Hematopoietic multipotent progenitor cell (in vitro differentiated cells): ENCODE results near the gene SERPINA6. TPM values are rescaled to one million over a fixed set of nuclear protein-coding genes. Genes with fewer than 3 reads are reported as not detected.
A peak's percentile ranks its signal among the peaks of the same experiment; 100 is the strongest.
"Not testable (repeated sequence)": the region's sequence is repeated elsewhere in the genome, so short reads cannot be mapped to it uniquely, and the experiment has no call there.

ENCODE experiments used
- DNase-seq, 3 donors: peaks; one replicate each; pipeline ENCODE4 v3.0.0-alpha.2; 2011 to 2015; ENCODE audit warnings: low read depth in 2 of 3, low spot score in 2 of 3
- total RNA-seq: library from RNA; depleted of rRNA; stranded (reverse); fragments of >200 nt; gene quantifications from one replicate; pipeline ENCODE4 v1.2.3, GENCODE V29; 2012

Gene SERPINA6
- total RNA-seq, 1 donor: under 0.01 TPM

GRCh38 chr14:94355191-94355794 lies 32.2 kb upstream of the SERPINA6 start:
- peak in 2 of 3 donors; percentile 24 to 46 for DNase-seq

GRCh38 chr14:94354638-94355185 lies 31.6 kb upstream of the SERPINA6 start:
- DNase-seq: no peak

GRCh38 chr14:94354190-94354589 lies 31.1 kb upstream of the SERPINA6 start:
- DNase-seq: not testable (repeated sequence)

- DNase-seq: no peak
These were observed 26.1 kb upstream of the SERPINA6 start for GRCh38 chr14:94349276-94349675.

- no peak for DNase-seq
These were observed 25.7 kb upstream of the SERPINA6 start for GRCh38 chr14:94348836-94349235.

- DNase-seq: no peak
These were observed 23.7 kb upstream of the SERPINA6 start for GRCh38 chr14:94346841-94347240.

GRCh38 chr14:94346065-94346786 lies 23.1 kb upstream of the SERPINA6 start:
- peak in 2 of 3 donors; percentile 6 to 35 for DNase-seq

- no peak for DNase-seq
These were observed 22.4 kb upstream of the SERPINA6 start for GRCh38 chr14:94345344-94346064.

GRCh38 chr14:94344389-94344788 lies 21.3 kb upstream of the SERPINA6 start:
- no peak for DNase-seq

- no peak for DNase-seq
These were observed 20.3 kb upstream of the SERPINA6 start for GRCh38 chr14:94343238-94344005.

- peak in 2 of 3 donors; percentile 63 to 72 for DNase-seq
These were observed 19.3 kb upstream of the SERPINA6 start for GRCh38 chr14:94342334-94342934.

GRCh38 chr14:94341656-94342333 lies 18.7 kb upstream of the SERPINA6 start:
- DNase-seq: peak in 1 of 3 donors; percentile 7

GRCh38 chr14:94340533-94340932 lies 17.4 kb upstream of the SERPINA6 start:
- DNase-seq: no peak

- DNase-seq: no peak
These were observed 14.9 kb upstream of the SERPINA6 start for GRCh38 chr14:94338023-94338422.

- no peak for DNase-seq
These were observed 14.1 kb upstream of the SERPINA6 start for GRCh38 chr14:94337274-94337673.

- DNase-seq: no peak
These were observed 11.7 kb upstream of the SERPINA6 start for GRCh38 chr14:94334872-94335271.

GRCh38 chr14:94332587-94332986 lies 9.5 kb upstream of the SERPINA6 start:
- no peak for DNase-seq

GRCh38 chr14:94332063-94332583 lies 9.0 kb upstream of the SERPINA6 start:
- DNase-seq: no peak

- DNase-seq: no peak
These were observed 8.3 kb upstream of the SERPINA6 start for GRCh38 chr14:94331462-94331861.
